ENCODE data around the gene CMSS1.

GRCh38 chr3:99842826-99843589 lies 25.3 kb downstream of the CMSS1 start:
- peak; percentile 19 for TF ChIP-seq CTCF (IDR thresholded peaks at IDR 0.05; ENCODE audit: insufficient read depth, low read length)
- no peak for TF ChIP-seq POLR2AphosphoS5 (IDR thresholded peaks at IDR 0.05; ENCODE audit: low read depth)
